HepG2 (cell line): ENCODE results near the gene TNFAIP3. TPM values are rescaled to one million over a fixed set of nuclear protein-coding genes. Genes with fewer than 3 reads are reported as not detected.

Source experiments
- ATF3 ChIP-seq: sonication (generic); formaldehyde crosslinking; IDR thresholded peaks from 2 replicates; pipeline ENCODE4 v1.4.0; 2020; ENCODE audit warnings: missing genetic modification reagents
- CBX1 ChIP-seq: IDR thresholded peaks from one replicate; pipeline ENCODE4 v1.6.1; 2016; ENCODE audit warnings: antibody characterized with exemption, low read depth
- CBX5 ChIP-seq: sonication (generic); formaldehyde crosslinking; IDR thresholded peaks from 2 replicates; pipeline ENCODE4 v1.4.0; 2020; ENCODE audit warnings: missing genetic modification reagents, borderline replicate concordance
- ELF3 ChIP-seq: IDR thresholded peaks from 2 replicates; pipeline ENCODE4 v1.6.1; 2016; ENCODE audit warnings: missing genetic modification reagents, missing compliant biosample characterization
- GTF2F1 ChIP-seq: fragments of 150-350 bp; IDR thresholded peaks from 2 replicates; pipeline ENCODE4 v1.6.1; 2014; ENCODE audit warnings: low read length
- HDAC2 ChIP-seq: sonication (generic); formaldehyde crosslinking; IDR thresholded peaks from 2 replicates; pipeline ENCODE4 v1.4.0; 2020; ENCODE audit warnings: missing genetic modification reagents
- HOXA5 ChIP-seq: sonication (generic); formaldehyde crosslinking; IDR thresholded peaks from 2 replicates; pipeline ENCODE4 v1.4.0; 2020; ENCODE audit warnings: missing genetic modification reagents
- KAT8 ChIP-seq: IDR thresholded peaks from 2 replicates; pipeline ENCODE4 v1.6.1; 2016; ENCODE audit warnings: missing genetic modification reagents, missing compliant biosample characterization
- MLLT10 ChIP-seq: sonication (generic); formaldehyde crosslinking; IDR thresholded peaks from 2 replicates; pipeline ENCODE4 v1.4.0; 2020; ENCODE audit warnings: missing genetic modification reagents
- PRDM15 ChIP-seq: sonication (generic); formaldehyde crosslinking; IDR thresholded peaks from 2 replicates; pipeline ENCODE4 v1.4.0; 2020; ENCODE audit warnings: missing genetic modification reagents
- RAD21 ChIP-seq: fragments of 450-650 bp; formaldehyde crosslinking; IDR thresholded peaks from 2 replicates; pipeline ENCODE4 v1.5.0; 2020; ENCODE audit warnings: mild to moderate bottlenecking
- SIN3A ChIP-seq: IDR thresholded peaks from 2 replicates; pipeline ENCODE4 v1.6.1; 2011; ENCODE audit warnings: low read depth, mild to moderate bottlenecking, control low read depth, low read length, borderline replicate concordance
- SNAPC5 ChIP-seq: sonication (generic); formaldehyde crosslinking; IDR thresholded peaks from 2 replicates; pipeline ENCODE4 v1.8.1; 2023; ENCODE audit warnings: mild to moderate bottlenecking, missing genetic modification reagents, borderline replicate concordance
- SOX6 ChIP-seq, 2 experiments: fragments of 450-650 bp in 1 of 2; sonication (generic) in 1 of 2; formaldehyde crosslinking in 1 of 2; IDR thresholded peaks; 2 replicates each; pipeline versions ENCODE4 v1.4.0 to v1.6.1; 2017 to 2020; ENCODE audit warnings: antibody characterized with exemption in 1 of 2, mild to moderate bottlenecking in 1 of 2, missing genetic modification reagents in 1 of 2
- SYNCRIP ChIP-seq: fragments of 200-400 bp; formaldehyde crosslinking; IDR thresholded peaks from 2 replicates; pipeline ENCODE4 v1.6.1; 2018; ENCODE audit warnings: mild to moderate bottlenecking, low read depth, low read length; ENCODE audit not compliant: insufficient read depth
- ZBTB20 ChIP-seq: sonication (generic); formaldehyde crosslinking; IDR thresholded peaks from 2 replicates; pipeline ENCODE4 v1.8.1; 2023; ENCODE audit warnings: missing genetic modification reagents, low read depth, mild to moderate bottlenecking, borderline replicate concordance
- ZHX2 ChIP-seq, 2 experiments: sonication (generic) in 1 of 2; formaldehyde crosslinking in 1 of 2; IDR thresholded peaks; 2 replicates each; pipeline versions ENCODE4 v1.6.1 to v1.9.0; 2014 to 2022; ENCODE audit warnings: antibody characterized with exemption in 1 of 2, borderline replicate concordance in 1 of 2, inconsistent platforms in 1 of 2, low read depth in 1 of 2, missing genetic modification reagents in 1 of 2
- ZNF619 ChIP-seq: sonication (generic); formaldehyde crosslinking; IDR thresholded peaks from 2 replicates; pipeline ENCODE4 v1.4.0; 2020; ENCODE audit warnings: mild to moderate bottlenecking, missing genetic modification reagents
- ZSCAN30 ChIP-seq: sonication (generic); formaldehyde crosslinking; IDR thresholded peaks from 2 replicates; pipeline ENCODE4 v1.5.0; 2020; ENCODE audit warnings: mild to moderate bottlenecking, missing genetic modification reagents
- polyA plus RNA-seq, 8 experiments: library from polyadenylated mRNA; depleted of rRNA in 3 of 8; stranded (reverse) in 7 of 8; unstranded in 1 of 8; fragments of >200 nt; fragmentation: Illumina TruSeq in 4 of 8; extraction: Trizol in 4 of 8; gene quantifications; 2 replicates each; pipeline versions ENCODE4 v1.2.1 to v1.2.3, GENCODE V29; 2011 to 2016; ENCODE audit warnings: low read depth in 4 of 8, missing spikeins in 1 of 8, mixed read lengths in 1 of 8; ENCODE audit not compliant: insufficient read depth in 1 of 8
- total RNA-seq, 5 experiments: library from RNA; depleted of rRNA; stranded (reverse); fragments of >200 nt; fragmentation: Illumina TruSeq; extraction: Trizol; gene quantifications; 2 replicates each; pipeline ENCODE4 v1.2.3, GENCODE V29; 2016; ENCODE audit warnings: low read depth in 1 of 5

TNFAIP3 gene
- total and polyA plus RNA-seq, 2 of the 13 experiments (the other 11 are each of a cell fraction or from before 2014, with no cell fraction given): 28.2 to 47.1 TPM

- TF ChIP-seq HDAC2 (CRISPR knock-in tag) (peak; percentile 63), SNAPC5 (CRISPR knock-in tag) (peak; percentile 87), CBX1 (no peak), ZHX2 (IDR thresholded peaks at IDR 0.05; ENCODE audit: low read depth) (peak; percentile 65; the same call in 1 of the 2 replicates), ZHX2 (CRISPR knock-in tag; IDR thresholded peaks at IDR 0.05; ENCODE audit: borderline replicate concordance) (0 out of 2 replicates have a peak, but pooled peaks have one; percentile 45), SIN3A (peak; percentile 84; the same call in 1 of the 2 replicates), ATF3 (CRISPR knock-in tag) (peak; percentile 93), ELF3 (CRISPR knock-in tag) (peak; percentile 68), GTF2F1 (peak; percentile 98), ZSCAN30 (CRISPR knock-in tag) (no peak), KAT8 (CRISPR knock-in tag) (peak; percentile 78), RAD21 (CRISPR knock-in tag) (peak; percentile 99), CBX5 (CRISPR knock-in tag) (peak; percentile 79; the same call in 1 of the 2 replicates), SYNCRIP (no peak), MLLT10 (CRISPR knock-in tag) (no peak), PRDM15 (CRISPR knock-in tag) (peak; percentile 36; the same call in 1 of the 2 replicates), ZBTB20 (CRISPR knock-in tag) (peak; percentile 62), HOXA5 (peak; percentile 91; the same call in 1 of the 2 replicates), ZNF619 (peak; percentile 56), SOX6 (IDR thresholded peaks at IDR 0.05) (no peak), SOX6 (CRISPR knock-in tag; IDR thresholded peaks at IDR 0.05) (peak; percentile 88)
Measured at GRCh38 chr6:137866914-137867684, at the start of gene TNFAIP3 (continued).
